IMR-90 (cell line): ENCODE results near the gene SPART.

Experiments used
- BHLHE40 ChIP-seq: fragments of 150-350 bp; IDR thresholded peaks from 2 replicates; pipeline ENCODE4 v1.6.1; 2016; ENCODE audit warnings: mild to moderate bottlenecking, low read depth, low read length
- CEBPB ChIP-seq: IDR thresholded peaks from 2 replicates; pipeline ENCODE4 v1.6.1; 2012; ENCODE audit warnings: low read depth, low read length, improper control_type of control experiment
- CHD1 ChIP-seq: IDR thresholded peaks from 2 replicates; pipeline ENCODE4 v1.6.1; 2012; ENCODE audit warnings: low read depth, low read length, improper control_type of control experiment
- CTCF ChIP-seq: conservative IDR thresholded peaks from 2 replicates; pipeline ENCODE4 v1.5.1; 2012; ENCODE audit warnings: mild to moderate bottlenecking, low read depth, low read length, improper control_type of control experiment
- FOS ChIP-seq: fragments of 150-350 bp; IDR thresholded peaks from 2 replicates; pipeline ENCODE4 v1.6.1; 2016; ENCODE audit warnings: low read depth, low read length
- MAZ ChIP-seq: IDR thresholded peaks from 2 replicates; pipeline ENCODE4 v1.6.1; 2012; ENCODE audit warnings: low read depth, mild to moderate bottlenecking, low read length, improper control_type of control experiment, moderate library complexity, borderline replicate concordance
- MXI1 ChIP-seq: IDR thresholded peaks from 2 replicates; pipeline ENCODE4 v1.6.1; 2012; ENCODE audit warnings: low read depth, mild to moderate bottlenecking, low read length, moderate library complexity, borderline replicate concordance
- NFE2L2 ChIP-seq: fragments of 150-350 bp; IDR thresholded peaks from 2 replicates; pipeline ENCODE4 v1.6.1; 2016; ENCODE audit warnings: low read depth, mild to moderate bottlenecking, low read length
- POLR2A ChIP-seq: IDR thresholded peaks from 2 replicates; pipeline ENCODE4 v1.6.1; 2012; ENCODE audit warnings: mild to moderate bottlenecking, low read depth, low read length
- RCOR1 ChIP-seq: IDR thresholded peaks from 2 replicates; pipeline ENCODE4 v1.6.1; 2012; ENCODE audit warnings: mild to moderate bottlenecking, low read length, improper control_type of control experiment; ENCODE audit not compliant: insufficient replicate concordance
- RFX5 ChIP-seq: IDR thresholded peaks from 2 replicates; pipeline ENCODE4 v1.8.0; 2012; ENCODE audit warnings: low read depth, mild to moderate bottlenecking, low read length, moderate library complexity
- SMC3 ChIP-seq: fragments of 150-350 bp; IDR thresholded peaks from 2 replicates; pipeline ENCODE4 v1.6.1; 2016; ENCODE audit warnings: low read depth, mild to moderate bottlenecking, antibody characterized with exemption, low read length, moderate library complexity

DNA sequence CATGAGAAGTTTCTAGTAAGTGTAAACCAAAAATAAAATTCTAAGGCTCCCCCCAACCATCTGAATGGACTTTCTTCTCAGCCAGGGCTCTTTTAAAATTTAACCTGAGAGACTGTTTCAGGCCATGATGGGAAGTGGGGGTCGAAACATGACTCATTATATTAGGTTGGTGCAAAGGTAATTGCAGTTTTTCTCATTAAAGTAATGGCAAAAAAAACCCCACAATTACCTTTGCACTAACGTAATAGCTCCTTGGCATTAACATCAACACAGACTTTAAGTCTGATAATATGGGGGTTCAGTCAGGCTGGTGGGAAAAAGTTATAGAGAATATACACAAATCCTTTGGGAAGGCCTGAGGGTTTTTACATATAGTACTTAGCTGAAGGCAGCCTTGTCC, 9.4 kb upstream of the SPART start:
- TF ChIP-seq CTCF (no peak), POLR2A (no peak), RFX5 (no peak), BHLHE40 (no peak), NFE2L2 (no peak), SMC3 (no peak), MXI1 (no peak), RCOR1 (no peak), FOS (no peak), CEBPB (no peak), CHD1 (no peak), MAZ (no peak)
